GM19438 (cell line): ENCODE data around the gene CRACR2B.

ENCODE experiments used
- ATAC-seq: cut with Tn5 transposase; IDR thresholded peaks from one replicate; pipeline ENCODE4 v1.9.1; 2021; ENCODE audit warnings: low read depth; ENCODE audit not compliant: unreplicated experiment

Gene CRACR2B

DNA sequence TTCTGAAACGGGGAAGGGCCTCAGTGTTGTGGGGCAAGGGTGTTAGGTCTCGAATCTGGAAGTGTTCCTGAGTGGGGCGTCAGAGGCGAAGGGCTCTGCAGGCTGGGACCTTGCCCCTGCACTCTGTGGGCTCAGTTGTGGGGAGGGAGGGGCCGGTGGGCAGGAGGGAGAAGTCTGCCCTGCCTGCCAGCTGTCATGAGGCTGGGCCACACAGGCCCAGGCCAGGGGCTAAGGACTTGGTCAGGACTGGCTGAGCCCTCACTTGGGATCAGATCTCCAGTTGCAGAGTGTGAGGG lies at the start of gene CRACR2B:
TSS of gene CRACR2B (plus strand) at position 23 of the 296 bp plus-strand sequence. CDS start 689 bp downstream, outside the sequence.
- ATAC-seq, result no peak

GRCh38 chr11:778976-779954 lies 48.5 kb upstream of the CRACR2B start:
- ATAC-seq, result no peak

GRCh38 chr11:779955-780532 lies 47.7 kb upstream of the CRACR2B start:
- no peak for ATAC-seq

- ATAC-seq, result no peak
These were observed 45.2 kb upstream of the CRACR2B start for GRCh38 chr11:782264-783174.

GRCh38 chr11:783581-784015 lies 44.1 kb upstream of the CRACR2B start:
- ATAC-seq, result no peak

DNA sequence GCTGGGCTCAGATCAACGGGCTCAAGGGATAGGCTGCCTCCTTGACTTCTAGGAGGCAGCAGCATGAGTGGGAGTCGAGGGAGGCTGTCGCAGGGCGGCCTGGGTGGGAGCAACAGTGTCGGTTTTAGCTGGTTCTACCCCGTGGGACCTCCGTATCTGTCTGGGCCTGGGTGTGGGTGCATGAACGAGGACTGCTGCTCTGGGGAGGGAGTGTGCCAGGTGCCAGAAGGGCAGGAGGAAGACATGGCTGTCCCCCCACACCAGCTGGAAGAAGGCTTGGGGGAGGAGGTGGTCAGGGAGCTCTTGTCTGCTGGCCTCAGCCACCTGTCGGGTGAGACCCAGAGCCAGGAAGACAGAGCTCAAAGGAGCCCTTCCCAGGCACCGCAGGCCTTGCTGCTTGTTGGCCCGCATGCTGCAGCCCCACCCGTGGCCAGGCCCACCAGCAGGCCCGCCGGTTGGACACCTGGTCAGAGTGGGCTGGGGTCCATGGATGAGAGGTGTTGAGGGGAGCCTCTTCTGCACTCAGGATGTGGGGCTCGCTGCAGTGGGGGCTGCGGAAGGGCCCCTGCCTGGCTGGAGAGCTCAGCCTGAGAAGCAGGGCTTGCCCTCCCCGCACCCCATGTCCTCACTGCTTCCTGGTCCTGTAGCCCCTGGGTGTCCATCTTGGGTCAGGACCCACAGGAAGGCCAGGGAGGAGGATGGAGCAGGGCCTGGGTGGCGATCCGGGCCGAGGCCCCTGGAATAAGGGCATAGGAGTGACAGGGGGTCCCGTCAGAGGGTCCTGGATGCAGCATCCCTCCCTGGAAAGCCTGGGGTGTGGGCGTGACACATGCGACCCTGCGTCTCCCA lies 41.3 kb upstream of the CRACR2B start:
- ATAC-seq, result no peak

GRCh38 chr11:787084-787675 lies 40.5 kb upstream of the CRACR2B start:
- no peak for ATAC-seq

DNA sequence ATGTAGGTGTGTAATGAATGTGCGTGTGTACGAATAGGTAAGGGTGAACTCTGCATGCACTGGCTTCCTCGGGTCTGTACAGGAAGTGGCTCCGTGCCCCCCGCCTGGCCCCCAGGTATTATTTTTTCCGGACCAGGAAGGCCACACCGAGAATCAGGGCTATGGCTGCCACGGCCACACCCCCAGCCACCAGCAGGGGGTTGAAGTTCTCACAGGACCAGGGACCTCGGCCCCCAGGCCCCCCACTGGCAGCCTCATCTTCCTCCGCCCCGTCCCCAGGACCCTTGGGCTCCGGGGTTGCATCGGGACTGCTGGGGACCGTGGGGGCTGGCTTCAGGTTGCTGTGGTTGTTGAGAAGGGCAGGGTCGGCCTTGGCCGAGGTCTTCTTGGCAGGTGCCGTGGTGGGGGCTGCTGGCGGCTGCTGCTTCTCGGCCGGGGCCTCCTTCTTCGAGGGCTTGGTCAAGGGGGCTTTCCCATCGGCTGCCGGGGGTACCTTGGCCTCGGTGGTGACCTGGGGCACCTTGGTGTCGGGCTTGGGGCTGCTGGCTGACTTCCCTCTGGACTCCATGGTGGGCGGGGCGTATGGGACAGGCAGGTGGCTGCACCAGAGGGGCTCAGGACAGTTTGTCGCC lies 39.6 kb upstream of the CRACR2B start:
- no peak for ATAC-seq

- ATAC-seq, result no peak
These were observed 38.5 kb upstream of the CRACR2B start for GRCh38 chr11:788953-789940.

DNA sequence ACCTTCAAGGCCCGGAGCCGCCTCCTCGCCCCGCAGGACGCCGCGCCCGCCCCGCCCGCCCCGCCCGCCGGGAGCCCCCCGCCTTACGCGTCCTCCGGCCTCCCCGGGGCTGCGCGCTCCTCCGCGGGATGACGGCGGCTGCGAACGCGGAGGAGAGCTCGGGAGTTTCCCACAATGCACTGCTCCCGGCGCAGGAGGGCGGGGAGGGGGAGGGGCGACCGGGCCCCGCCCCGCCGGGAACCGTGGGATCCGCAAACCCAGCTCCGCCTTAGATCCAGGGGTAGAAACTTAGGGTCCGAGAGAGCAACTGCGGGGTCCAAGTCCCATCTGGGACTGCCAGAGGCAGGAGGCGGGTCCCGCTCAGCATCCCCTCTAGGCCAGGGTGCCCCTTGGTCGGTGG lies 37.8 kb upstream of the CRACR2B start, which contains the start of gene CEND1:
TSS of gene CEND1 (minus strand) at position 148 of the 400 bp plus-strand sequence. CDS start 1,514 bp downstream, outside the sequence.
- ATAC-seq, result no peak

DNA sequence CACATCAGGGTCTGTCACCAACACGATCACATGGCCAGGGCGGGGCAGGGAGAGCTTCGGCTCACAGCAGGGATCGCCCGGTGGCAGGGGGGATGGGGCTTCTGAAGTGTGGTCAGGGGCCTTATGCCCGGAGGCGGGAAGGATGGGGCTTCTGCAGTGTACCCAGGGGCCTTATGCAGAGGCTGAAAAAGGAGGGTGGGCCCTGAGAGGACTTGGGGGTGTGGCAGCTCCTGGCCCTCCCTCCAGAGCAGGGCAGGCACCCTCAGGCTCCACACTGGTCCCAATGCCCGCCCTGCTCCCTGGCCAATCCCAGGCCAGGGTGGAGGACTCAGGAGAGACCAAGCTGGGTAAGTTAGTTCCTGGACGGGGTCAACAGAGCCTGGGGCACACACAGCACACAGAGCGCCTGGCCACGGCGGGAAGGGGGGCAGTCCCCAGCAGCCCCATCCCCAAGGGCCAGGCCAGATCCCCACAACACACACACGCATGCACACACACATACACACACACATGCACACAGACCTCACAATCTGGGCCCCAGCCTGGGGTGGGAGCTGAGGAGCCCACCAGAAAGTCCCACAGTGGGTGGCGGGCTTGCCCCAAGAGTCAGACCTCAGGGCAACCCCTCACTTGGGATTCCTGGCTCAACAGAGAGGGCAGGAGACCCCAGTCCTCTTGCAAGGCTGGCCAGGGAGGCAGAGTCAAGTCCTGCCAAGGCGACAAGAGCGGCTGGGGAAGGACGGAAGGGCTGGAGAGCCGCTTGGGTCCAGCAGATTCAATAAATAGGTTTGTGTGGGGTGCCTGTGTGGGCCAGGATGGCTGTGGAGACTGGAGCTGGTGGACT lies 36.8 kb upstream of the CRACR2B start:
- no peak for ATAC-seq

- ATAC-seq, result no peak
These were observed 35.8 kb upstream of the CRACR2B start for GRCh38 chr11:791658-792534.

GRCh38 chr11:792535-792821 lies 35.2 kb upstream of the CRACR2B start:
- no peak for ATAC-seq

- no peak for ATAC-seq
These were observed 34.8 kb upstream of the CRACR2B start for GRCh38 chr11:792873-793272.

- no peak for ATAC-seq
These were observed 34.2 kb upstream of the CRACR2B start for GRCh38 chr11:793556-793955.

DNA sequence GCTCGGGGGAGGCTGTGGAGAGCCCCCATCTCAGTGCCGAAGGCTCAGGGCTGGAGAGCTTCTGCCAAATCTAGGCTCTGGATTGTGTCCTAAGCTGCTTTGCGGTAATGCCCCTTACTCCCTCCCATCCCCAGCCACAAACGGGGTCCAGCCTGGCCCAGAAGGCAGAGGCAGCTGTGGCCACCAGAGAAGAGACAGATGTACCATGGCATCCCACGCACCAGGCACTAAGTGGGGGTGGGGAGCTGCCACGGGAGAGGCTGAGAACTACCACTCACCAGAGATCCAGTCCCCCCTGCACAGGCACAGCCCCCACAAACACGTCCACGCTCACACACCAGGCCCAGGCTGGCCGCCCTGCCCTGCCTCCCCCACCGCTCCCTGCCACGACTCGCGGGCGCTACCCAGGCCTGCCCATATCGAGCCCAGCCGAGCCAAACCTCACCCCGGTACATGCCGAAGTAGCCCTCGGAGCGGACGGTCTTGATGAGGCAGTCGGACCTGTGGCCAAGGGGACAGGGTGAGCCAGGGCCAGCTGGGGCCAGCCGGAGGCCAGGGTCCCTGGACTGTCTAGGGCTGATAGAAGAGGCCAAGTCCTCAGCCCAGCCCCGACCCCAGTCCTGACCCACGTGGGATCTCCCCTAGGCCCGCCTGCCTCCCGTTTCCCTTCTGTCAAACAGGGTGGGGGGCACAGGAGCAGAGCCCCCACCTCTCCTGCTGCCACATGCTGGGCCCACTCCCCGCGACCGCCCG lies 33.5 kb upstream of the CRACR2B start:
- ATAC-seq, result no peak
